ENCODE results near the gene RND2. TPM values are rescaled to one million over a fixed set of nuclear protein-coding genes. Genes with fewer than 3 reads are reported as not detected.

The RND2 gene
- total and polyA plus RNA-seq, 2 of the 13 experiments (the other 11 are each of a cell fraction or from before 2014, with no cell fraction given), result 0.05 to 0.11 TPM

DNA sequence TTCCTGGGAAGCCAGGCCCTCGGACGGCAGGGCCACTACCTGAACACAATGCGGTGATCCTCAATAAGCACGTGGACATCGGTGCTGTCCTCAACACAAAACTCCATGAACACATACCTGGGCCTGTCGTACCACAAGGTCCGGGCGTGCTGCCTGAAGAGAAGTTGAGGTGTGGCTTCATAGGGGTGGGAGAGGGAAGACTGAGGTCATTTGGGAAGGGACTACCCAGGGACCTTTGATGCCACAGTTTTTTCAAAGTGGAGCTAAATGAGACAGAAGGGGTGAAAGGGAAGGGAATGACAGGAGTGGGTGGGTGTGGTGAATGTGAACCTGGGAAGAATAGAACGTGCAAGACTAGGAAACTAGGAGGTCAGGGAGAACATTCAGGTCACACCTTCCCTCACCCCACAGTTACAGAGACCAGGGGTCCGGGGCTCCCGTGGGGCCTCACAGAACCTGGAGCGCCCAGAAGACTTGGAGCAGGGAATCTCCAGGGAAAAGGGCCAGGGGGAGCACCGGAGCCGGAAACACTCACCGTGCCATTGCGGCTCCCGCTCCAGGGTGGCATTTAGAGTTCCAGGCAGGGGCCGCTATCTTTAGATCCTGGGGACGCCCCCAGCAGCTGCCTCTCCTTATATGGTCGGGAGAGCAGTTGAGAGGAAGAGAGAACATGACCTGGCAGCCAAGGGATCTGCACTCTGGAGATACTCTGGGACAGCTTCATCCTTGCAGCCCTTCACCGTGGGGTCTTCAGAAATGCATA lies 45.3 kb upstream of the RND2 start, which contains the start of gene PTGES3L (continued):
- peak; percentile 83 for TF ChIP-seq PRDM15 (CRISPR knock-in tag; IDR thresholded peaks at IDR 0.05)
- TF ChIP-seq MATR3 (CRISPR knock-in tag; IDR thresholded peaks at IDR 0.05), result no peak
- TF ChIP-seq, protein P1, sequence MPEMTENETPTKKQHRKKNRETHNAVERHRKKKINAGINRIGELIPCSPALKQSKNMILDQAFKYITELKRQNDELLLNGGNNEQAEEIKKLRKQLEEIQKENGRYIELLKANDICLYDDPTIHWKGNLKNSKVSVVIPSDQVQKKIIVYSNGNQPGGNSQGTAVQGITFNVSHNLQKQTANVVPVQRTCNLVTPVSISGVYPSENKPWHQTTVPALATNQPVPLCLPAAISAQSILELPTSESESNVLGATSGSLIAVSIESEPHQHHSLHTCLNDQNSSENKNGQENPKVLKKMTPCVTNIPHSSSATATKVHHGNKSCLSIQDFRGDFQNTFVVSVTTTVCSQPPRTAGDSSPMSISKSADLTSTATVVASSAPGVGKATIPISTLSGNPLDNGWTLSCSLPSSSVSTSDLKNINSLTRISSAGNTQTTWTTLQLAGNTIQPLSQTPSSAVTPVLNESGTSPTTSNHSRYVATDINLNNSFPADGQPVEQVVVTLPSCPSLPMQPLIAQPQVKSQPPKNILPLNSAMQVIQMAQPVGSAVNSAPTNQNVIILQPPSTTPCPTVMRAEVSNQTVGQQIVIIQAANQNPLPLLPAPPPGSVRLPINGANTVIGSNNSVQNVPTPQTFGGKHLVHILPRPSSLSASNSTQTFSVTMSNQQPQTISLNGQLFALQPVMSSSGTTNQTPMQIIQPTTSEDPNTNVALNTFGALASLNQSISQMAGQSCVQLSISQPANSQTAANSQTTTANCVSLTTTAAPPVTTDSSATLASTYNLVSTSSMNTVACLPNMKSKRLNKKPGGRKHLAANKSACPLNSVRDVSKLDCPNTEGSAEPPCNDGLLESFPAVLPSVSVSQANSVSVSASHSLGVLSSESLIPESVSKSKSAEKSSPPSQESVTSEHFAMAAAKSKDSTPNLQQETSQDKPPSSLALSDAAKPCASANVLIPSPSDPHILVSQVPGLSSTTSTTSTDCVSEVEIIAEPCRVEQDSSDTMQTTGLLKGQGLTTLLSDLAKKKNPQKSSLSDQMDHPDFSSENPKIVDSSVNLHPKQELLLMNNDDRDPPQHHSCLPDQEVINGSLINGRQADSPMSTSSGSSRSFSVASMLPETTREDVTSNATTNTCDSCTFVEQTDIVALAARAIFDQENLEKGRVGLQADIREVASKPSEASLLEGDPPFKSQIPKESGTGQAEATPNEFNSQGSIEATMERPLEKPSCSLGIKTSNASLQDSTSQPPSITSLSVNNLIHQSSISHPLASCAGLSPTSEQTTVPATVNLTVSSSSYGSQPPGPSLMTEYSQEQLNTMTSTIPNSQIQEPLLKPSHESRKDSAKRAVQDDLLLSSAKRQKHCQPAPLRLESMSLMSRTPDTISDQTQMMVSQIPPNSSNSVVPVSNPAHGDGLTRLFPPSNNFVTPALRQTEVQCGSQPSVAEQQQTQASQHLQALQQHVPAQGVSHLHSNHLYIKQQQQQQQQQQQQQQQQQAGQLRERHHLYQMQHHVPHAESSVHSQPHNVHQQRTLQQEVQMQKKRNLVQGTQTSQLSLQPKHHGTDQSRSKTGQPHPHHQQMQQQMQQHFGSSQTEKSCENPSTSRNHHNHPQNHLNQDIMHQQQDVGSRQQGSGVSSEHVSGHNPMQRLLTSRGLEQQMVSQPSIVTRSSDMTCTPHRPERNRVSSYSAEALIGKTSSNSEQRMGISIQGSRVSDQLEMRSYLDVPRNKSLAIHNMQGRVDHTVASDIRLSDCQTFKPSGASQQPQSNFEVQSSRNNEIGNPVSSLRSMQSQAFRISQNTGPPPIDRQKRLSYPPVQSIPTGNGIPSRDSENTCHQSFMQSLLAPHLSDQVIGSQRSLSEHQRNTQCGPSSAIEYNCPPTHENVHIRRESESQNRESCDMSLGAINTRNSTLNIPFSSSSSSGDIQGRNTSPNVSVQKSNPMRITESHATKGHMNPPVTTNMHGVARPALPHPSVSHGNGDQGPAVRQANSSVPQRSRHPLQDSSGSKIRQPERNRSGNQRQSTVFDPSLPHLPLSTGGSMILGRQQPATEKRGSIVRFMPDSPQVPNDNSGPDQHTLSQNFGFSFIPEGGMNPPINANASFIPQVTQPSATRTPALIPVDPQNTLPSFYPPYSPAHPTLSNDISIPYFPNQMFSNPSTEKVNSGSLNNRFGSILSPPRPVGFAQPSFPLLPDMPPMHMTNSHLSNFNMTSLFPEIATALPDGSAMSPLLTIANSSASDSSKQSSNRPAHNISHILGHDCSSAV (CRISPR knock-in tag; IDR thresholded peaks at IDR 0.05; ENCODE audit: borderline replicate concordance), result no peak
- TF ChIP-seq ZMYM2 (CRISPR knock-in tag; IDR thresholded peaks at IDR 0.05), result no peak
- TF ChIP-seq ZC3H4 (CRISPR knock-in tag; IDR thresholded peaks at IDR 0.05; ENCODE audit: borderline replicate concordance), result no peak
- TF ChIP-seq, protein P2, sequence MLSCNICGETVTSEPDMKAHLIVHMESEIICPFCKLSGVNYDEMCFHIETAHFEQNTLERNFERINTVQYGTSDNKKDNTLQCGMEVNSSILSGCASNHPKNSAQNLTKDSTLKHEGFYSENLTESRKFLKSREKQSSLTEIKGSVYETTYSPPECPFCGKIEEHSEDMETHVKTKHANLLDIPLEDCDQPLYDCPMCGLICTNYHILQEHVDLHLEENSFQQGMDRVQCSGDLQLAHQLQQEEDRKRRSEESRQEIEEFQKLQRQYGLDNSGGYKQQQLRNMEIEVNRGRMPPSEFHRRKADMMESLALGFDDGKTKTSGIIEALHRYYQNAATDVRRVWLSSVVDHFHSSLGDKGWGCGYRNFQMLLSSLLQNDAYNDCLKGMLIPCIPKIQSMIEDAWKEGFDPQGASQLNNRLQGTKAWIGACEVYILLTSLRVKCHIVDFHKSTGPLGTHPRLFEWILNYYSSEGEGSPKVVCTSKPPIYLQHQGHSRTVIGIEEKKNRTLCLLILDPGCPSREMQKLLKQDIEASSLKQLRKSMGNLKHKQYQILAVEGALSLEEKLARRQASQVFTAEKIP (CRISPR knock-in tag; IDR thresholded peaks at IDR 0.05; ENCODE audit: borderline replicate concordance), result no peak
- TF ChIP-seq, protein P3, sequence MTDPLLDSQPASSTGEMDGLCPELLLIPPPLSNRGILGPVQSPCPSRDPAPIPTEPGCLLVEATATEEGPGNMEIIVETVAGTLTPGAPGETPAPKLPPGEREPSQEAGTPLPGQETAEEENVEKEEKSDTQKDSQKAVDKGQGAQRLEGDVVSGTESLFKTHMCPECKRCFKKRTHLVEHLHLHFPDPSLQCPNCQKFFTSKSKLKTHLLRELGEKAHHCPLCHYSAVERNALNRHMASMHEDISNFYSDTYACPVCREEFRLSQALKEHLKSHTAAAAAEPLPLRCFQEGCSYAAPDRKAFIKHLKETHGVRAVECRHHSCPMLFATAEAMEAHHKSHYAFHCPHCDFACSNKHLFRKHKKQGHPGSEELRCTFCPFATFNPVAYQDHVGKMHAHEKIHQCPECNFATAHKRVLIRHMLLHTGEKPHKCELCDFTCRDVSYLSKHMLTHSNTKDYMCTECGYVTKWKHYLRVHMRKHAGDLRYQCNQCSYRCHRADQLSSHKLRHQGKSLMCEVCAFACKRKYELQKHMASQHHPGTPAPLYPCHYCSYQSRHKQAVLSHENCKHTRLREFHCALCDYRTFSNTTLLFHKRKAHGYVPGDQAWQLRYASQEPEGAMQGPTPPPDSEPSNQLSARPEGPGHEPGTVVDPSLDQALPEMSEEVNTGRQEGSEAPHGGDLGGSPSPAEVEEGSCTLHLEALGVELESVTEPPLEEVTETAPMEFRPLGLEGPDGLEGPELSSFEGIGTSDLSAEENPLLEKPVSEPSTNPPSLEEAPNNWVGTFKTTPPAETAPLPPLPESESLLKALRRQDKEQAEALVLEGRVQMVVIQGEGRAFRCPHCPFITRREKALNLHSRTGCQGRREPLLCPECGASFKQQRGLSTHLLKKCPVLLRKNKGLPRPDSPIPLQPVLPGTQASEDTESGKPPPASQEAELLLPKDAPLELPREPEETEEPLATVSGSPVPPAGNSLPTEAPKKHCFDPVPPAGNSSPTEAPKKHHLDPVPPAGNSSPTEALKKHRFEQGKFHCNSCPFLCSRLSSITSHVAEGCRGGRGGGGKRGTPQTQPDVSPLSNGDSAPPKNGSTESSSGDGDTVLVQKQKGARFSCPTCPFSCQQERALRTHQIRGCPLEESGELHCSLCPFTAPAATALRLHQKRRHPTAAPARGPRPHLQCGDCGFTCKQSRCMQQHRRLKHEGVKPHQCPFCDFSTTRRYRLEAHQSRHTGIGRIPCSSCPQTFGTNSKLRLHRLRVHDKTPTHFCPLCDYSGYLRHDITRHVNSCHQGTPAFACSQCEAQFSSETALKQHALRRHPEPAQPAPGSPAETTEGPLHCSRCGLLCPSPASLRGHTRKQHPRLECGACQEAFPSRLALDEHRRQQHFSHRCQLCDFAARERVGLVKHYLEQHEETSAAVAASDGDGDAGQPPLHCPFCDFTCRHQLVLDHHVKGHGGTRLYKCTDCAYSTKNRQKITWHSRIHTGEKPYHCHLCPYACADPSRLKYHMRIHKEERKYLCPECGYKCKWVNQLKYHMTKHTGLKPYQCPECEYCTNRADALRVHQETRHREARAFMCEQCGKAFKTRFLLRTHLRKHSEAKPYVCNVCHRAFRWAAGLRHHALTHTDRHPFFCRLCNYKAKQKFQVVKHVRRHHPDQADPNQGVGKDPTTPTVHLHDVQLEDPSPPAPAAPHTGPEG (CRISPR knock-in tag; IDR thresholded peaks at IDR 0.05), result no peak
- TF ChIP-seq AGO2 (optimal IDR thresholded peaks at IDR 0.05; ENCODE audit: low read depth, low read length), result no peak

All from HepG2 (cell line).